PFSK-1 (cell line): ENCODE measurements around the gene GPM6B.

Source experiments
- FOXP2 ChIP-seq: optimal IDR thresholded peaks from 2 replicates; pipeline ENCODE3; 2011; ENCODE audit warnings: borderline replicate concordance, control low read depth, inconsistent platforms; ENCODE audit not compliant: insufficient read depth; ENCODE audit errors: extremely low read length, extremely low read depth
- POLR2AphosphoS5 ChIP-seq: IDR thresholded peaks from 2 replicates; pipeline ENCODE4 v1.6.1; 2012; ENCODE audit warnings: low read depth, mild to moderate bottlenecking, control low read depth, low read length, moderate library complexity
- REST ChIP-seq, 2 experiments: IDR thresholded peaks; 2 replicates each; pipeline versions ENCODE4 v1.6.1 to v1.8.0; 2011 to 2012; ENCODE audit warnings: low read depth in 2 of 2, low read length in 2 of 2, control low read depth in 1 of 2, inconsistent platforms in 1 of 2, mild to moderate bottlenecking in 1 of 2, moderate library complexity in 1 of 2; ENCODE audit not compliant: insufficient read depth in 1 of 2
- SIN3A ChIP-seq: IDR thresholded peaks from 2 replicates; pipeline ENCODE4 v1.6.1; 2012; ENCODE audit warnings: mild to moderate bottlenecking, low read length, moderate library complexity, borderline replicate concordance; ENCODE audit not compliant: insufficient read depth
- TAF1 ChIP-seq: IDR thresholded peaks from 2 replicates; pipeline ENCODE4 v1.6.1; 2012; ENCODE audit warnings: low read length, control low read depth, borderline replicate concordance; ENCODE audit not compliant: insufficient read depth

Gene GPM6B

GRCh38 chrX:13825178-13825762, 8.4 kb upstream of the GPM6B start:
- TF ChIP-seq POLR2AphosphoS5 (no peak), FOXP2 (no peak), TAF1 (no peak), REST (IDR thresholded peaks at IDR 0.05; ENCODE audit: insufficient read depth in 1 of 2, low read depth in 2 of 2, low read length in 2 of 2) (no peak), SIN3A (no peak)

- TF ChIP-seq REST (IDR thresholded peaks at IDR 0.05; ENCODE audit: insufficient read depth in 1 of 2, low read depth in 2 of 2, low read length in 2 of 2) (no peak), TAF1 (no peak), SIN3A (no peak), POLR2AphosphoS5 (no peak), FOXP2 (no peak)
These were observed 7.9 kb upstream of the GPM6B start for GRCh38 chrX:13824746-13825145.

GRCh38 chrX:13821738-13822137, 4.8 kb upstream of the GPM6B start:
- TF ChIP-seq SIN3A (no peak), TAF1 (no peak), POLR2AphosphoS5 (no peak), FOXP2 (no peak)

- no peak for TF ChIP-seq SIN3A
- TF ChIP-seq TAF1: no peak
- TF ChIP-seq REST (IDR thresholded peaks at IDR 0.05; ENCODE audit: insufficient read depth in 1 of 2, low read depth in 2 of 2, low read length in 2 of 2): no peak
- no peak for TF ChIP-seq FOXP2
- no peak for TF ChIP-seq POLR2AphosphoS5
These were observed 717 bp downstream of the GPM6B start for GRCh38 chrX:13816176-13816575.

- no peak for TF ChIP-seq POLR2AphosphoS5
- TF ChIP-seq SIN3A: no peak
- no peak for TF ChIP-seq TAF1
- TF ChIP-seq REST (IDR thresholded peaks at IDR 0.05; ENCODE audit: insufficient read depth in 1 of 2, low read depth in 2 of 2, low read length in 2 of 2): no peak
- TF ChIP-seq FOXP2: no peak
These were observed 1.2 kb downstream of the GPM6B start for GRCh38 chrX:13815664-13816063.
